GM08714 (cell line): ENCODE data around the gene S100A11.
"Not testable (repeated sequence)": the region's sequence is repeated elsewhere in the genome, so short reads cannot be mapped to it uniquely, and the experiment has no call there.

Source experiments
- H3K4me3 ChIP-seq: fragments of 200-500 bp; sonication (Bioruptor generic); 2 replicates; pipeline ENCODE4 v1.5.1; 2014; ENCODE audit warnings: mild to moderate bottlenecking, low read length, inconsistent platforms
- ZNF274 ChIP-seq: IDR thresholded peaks from 2 replicates; pipeline ENCODE4 v1.6.1; 2012; ENCODE audit warnings: mild to moderate bottlenecking, low read depth, low read length

The S100A11 gene

DNA sequence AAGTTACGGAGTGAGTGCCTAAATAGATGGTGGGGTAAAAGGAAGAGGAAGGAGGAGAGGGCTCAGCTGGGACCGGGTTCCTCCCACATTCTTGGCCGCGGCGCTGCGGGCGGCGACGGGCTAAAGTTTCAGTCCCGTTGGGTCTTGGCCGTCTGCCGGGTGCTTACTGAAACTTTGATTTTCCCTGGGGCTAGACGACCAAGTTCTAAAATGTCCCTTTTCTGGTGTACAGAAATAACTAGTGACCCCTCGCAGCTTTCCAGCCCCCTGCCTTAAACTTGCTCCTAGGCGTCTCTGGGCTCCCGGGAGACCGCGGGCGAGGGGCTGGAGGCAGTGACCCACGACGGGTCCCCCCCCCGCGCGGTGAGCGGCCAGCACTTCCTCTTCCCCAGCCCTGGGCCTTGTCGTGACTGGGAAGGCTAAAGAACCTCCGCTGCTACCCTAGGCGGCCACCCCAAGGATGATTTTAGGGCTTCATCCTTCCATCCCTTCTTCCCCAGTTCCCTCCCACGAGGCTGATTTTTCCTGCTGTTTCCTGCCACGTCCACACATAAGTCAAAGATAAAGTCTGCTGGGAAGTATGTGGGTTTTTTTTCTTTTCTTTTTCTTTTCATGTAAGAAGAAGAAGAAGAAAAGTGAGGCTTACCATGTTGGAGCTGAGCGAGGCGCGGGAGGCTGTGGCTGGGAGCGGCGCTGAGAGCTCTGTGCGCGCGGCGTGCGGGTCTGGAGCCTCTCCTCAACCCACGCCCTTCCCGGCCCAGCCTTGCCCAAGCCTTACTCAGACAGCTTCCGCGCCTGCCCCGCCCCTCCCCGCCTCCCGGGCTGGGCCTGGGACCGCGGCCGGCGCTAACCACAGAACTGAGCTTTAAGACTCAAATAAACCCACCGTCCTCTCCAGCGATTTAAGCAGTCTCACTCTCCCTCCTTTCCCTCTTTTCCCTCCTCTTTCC, at the start of gene S100A11:
TSS of gene S100A11 (minus strand) at position 738 of the 950 bp plus-strand sequence. CDS start at position 649, 89 bp downstream.
- TF ChIP-seq ZNF274 = no peak

DNA sequence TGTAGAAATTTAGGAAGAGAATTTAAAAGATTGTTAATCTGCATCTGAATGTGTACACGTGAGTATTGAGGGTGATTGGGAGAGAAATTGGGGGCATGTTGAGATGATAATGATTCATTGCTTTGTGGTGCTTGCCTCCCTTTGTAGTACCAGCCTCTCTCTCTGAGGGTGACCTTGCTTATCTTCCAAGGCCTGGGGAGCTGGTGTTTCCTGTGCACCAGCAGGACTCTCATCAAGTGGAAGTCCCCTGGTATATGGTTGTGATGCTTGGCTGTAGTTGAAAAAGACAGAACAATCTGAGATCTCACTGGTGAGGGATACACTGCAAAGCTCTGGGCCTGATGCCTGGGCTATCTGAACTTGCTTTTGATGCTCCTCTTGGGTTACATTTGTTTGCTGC, 48.0 kb upstream of the S100A11 start:
- H3K4me3 ChIP-seq = no peak overlapping the region

More for the DNA sequence above, at the start of gene S100A11:
- H3K4me3 ChIP-seq = peak within 1 kb of the TSS; percentile 74

DNA sequence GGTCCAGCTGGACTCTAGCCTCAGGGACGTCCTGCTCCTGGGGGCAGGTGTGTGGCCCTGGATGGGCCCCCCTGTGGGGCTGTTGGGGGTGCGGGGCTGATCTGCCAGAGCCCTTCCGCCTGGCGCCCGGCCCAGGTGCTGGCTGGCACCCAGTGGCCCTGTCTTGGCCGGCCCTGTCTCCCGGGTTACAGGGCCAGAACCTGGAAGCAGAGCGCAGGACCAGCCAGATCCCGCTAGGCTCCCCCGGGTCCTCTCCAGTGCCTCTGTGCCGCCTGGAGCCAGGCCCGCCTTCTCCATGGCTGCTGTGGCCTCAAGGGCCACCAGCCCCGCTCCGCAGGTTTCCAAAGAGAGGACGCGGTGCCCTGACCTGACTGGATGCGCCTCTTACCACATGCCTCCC, 44.2 kb upstream of the S100A11 start:
- H3K4me3 ChIP-seq = not testable (repeated sequence)

More for the DNA sequence above, 48.0 kb upstream of the S100A11 start:
- no peak for TF ChIP-seq ZNF274

DNA sequence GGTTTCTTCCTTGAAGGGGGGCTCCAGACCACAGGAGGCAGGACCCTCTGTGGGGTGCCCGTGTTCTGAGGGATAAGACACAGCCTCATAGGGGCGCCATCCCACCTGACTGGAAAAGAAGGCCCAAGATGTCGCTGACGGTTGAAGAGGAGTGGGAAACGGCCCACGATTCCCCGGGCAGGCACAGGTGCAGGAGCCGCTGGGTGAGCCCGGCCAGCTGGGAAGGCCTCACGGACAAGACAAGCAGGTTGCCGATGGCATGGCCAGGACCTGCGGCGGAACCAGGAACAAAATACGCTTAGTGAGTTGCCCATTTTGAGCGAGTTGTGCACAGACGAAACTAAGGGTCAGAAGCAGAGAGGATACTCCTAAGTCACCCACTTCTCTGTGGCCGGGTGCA, 43.7 kb upstream of the S100A11 start:
- H3K4me3 ChIP-seq = not testable (repeated sequence)

DNA sequence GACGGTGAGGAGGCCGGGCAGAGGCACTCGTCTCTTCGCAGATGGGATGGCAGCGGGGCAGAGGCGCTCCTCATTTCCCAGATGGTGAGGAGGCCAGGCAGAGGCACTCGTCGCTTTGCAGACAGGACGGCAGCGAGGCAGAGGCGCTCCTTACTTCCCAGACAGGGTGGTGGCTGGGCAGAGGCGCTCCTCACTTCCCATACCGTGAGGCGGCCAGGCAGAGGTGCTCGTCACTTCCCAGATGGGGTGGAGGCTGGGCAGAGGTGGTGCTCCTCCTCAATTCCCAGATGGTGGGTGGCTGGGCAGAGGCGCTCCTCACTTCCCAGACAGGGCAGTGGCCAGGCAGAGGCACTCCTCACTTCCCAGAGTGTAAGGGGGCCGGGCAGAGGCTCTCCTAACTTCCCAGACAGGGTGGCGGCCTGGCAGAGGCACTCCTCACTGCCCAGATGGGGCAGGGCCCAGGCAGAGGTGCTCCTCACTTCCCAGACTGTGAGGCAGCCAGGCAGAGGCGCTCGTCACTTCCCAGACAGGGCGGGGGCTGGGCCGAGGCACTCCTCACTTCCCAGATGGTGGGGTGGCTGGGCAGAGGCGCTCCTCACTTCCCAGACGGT, 42.1 kb upstream of the S100A11 start:
- no peak for TF ChIP-seq ZNF274
- no peak overlapping the region for H3K4me3 ChIP-seq

DNA sequence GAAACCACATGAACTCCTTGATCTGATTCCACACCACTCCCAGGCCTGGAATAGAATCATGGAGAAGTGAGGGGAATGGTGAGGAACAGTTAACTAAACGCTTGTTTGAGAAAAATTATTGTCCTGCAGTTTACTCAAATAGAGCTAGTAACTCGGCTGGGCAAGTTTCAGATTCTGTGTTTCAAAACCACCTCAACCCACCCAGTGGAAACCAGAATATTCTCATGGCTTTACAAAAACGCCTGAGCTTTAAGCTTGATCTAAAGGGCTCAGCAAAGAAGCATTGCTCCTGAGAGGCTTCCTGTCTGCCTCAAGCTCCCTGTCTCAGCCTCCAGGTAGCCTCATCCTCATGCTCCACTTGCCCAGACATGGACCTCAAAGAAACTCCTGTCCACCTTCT, 35.5 kb upstream of the S100A11 start:
- H3K4me3 ChIP-seq = no peak overlapping the region
- TF ChIP-seq ZNF274 = no peak

DNA sequence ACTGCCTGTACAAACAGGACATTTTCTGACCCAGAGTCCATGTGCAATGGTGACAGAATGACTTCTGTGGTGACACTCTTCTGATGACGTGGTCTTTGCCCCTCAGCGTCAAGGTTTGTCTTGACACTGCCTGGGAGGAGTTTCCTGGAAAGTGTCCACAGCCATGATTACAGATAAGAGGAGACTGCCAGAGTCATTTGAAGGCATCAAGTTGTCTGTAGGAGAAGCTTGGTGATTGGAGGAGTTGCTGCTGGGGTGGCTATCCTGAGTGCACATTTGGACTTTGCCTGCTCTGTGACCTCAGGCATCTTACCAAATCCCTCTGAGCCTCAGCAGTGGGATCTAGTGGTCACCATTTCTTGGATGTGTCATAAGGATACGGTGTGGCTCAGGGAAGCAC, 34.3 kb upstream of the S100A11 start:
- H3K4me3 ChIP-seq = no peak overlapping the region
- no peak for TF ChIP-seq ZNF274

DNA sequence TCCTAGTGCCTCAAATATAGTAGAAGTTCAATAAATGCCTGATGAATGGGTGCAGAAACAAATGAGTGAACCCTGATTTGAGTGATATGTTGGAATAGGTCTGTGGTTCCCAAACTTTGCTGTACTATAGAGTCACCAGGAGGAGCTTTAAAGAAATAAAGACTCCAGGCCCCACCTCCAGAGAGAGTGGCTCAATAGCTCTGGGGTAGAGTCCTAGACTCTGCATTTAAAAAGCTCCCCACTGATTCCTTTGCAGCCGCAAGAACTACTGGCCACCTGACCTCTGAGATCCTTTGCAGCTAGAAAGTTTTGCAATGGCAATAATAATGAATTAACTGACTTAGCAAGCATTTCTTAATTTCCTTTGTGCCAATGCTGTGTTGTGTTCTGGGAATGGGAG, 31.1 kb upstream of the S100A11 start:
- H3K4me3 ChIP-seq = no peak overlapping the region
- TF ChIP-seq ZNF274 = no peak

DNA sequence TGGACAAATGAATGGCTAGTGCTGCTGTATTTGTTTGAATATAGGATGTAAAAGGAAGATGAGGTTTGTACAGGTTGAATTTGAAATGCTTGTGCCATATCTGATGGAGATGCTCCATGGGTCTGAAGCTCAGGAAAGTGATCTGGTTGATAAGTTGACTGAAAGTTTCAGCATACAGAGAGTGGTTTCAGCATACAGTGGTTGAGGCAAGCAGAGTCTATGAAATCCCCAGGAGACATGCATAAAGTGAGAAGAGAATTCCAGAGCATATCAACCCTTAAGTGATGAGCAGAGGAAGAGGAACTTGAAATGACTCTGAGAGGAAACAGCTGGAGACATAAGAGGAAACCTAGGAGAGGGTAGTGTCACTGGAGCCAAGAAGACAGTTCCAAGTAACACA, 30.3 kb upstream of the S100A11 start:
- no peak overlapping the region for H3K4me3 ChIP-seq
- TF ChIP-seq ZNF274 = no peak

DNA sequence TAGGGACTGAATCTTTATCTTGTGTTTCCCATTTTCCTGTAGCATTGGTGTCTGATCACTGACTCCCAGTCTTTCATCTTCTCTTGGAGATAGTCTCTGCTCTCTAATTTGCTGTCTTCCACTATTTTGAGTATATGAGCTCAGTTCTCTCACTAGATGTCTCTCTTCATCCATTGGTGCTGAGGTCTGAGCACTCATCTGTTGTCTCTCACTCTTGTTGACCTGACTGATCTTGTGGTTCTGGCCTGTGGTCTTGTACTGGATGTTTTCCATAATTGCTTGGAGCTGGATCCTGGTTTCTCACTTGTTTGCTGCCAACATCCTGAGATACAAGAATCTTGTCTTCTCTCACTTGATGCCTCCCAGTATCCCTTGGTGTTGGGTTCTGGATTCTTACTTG, 25.1 kb upstream of the S100A11 start:
- TF ChIP-seq ZNF274 = no peak
- H3K4me3 ChIP-seq = no peak overlapping the region

DNA sequence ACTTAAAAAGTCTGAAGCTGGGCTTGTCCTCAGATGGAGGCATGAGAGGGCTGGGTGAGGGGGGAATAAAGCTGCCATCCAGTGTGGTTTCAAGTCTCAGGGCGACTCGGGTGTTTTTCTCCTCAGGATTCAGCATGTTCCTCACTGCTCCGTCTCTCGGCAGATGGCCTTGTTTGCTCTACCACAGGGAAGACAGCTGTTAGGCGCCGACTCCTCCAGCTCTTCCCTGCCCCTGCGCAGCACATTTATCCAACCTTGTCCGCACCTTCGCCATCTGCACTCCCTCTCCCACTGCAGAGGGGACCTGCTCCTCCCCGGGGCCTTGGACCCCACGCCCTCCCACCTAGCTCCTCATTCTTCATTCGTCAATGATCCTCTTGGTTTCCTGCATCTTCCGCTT, 16.6 kb upstream of the S100A11 start:
- H3K4me3 ChIP-seq = no peak overlapping the region
- no peak for TF ChIP-seq ZNF274

DNA sequence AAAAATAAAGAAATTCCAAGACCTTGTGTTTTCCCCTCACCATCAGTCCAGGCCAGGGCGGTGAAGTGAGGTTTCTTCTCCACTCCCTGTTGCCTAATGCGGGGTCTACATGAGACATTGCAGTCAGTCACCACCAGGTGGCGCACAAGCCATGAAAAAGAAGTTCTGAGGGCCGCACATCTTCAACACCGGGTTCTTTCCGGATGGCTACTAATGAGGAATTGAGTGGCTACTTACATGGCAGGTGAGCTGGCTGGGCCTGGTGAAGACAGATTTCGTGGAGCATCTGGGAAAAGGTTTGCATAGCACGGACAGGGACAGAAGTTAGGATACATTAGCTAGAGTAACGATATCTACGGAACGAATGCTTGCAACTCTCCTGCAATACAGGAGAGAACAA, 15.8 kb upstream of the S100A11 start:
- no peak for TF ChIP-seq ZNF274
- H3K4me3 ChIP-seq = no peak overlapping the region

DNA sequence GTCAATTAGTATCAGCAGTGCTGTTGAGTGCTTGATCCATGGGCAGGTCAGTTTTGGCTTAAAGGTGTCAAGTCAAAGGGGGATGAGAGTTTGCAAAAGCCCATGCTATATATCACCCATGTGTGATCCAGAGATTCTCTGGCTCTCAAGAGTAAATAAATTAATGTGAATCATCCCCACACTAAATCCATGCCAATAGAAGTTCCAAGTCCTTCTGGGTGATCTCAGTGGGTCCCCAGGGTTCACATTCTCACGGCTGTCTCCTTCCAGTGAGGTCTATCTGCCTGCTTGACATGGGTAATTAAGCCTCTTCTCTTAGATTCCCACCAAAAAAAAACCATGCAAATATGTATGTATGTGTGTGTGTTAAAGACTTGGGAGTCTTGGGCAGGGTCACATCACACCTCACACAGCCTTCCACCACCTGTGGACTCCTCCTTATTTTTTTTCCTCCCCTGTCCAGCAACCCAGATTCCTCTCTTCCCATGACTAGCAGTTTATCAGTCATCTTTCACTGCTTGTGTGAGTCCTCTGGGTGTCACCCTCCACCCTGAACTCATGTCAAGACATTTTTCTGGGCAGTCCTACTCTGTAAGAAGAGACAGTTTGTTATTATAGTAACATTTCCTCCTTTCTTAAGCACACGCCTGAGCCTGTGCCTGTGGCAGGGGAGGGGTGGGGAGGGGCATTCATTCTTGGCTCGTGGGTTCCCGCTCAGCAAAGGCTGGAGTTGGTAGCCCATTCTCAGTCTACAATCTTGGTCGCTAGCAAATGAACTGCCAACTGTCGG, 14.3 kb upstream of the S100A11 start:
- H3K4me3 ChIP-seq = no peak overlapping the region

DNA sequence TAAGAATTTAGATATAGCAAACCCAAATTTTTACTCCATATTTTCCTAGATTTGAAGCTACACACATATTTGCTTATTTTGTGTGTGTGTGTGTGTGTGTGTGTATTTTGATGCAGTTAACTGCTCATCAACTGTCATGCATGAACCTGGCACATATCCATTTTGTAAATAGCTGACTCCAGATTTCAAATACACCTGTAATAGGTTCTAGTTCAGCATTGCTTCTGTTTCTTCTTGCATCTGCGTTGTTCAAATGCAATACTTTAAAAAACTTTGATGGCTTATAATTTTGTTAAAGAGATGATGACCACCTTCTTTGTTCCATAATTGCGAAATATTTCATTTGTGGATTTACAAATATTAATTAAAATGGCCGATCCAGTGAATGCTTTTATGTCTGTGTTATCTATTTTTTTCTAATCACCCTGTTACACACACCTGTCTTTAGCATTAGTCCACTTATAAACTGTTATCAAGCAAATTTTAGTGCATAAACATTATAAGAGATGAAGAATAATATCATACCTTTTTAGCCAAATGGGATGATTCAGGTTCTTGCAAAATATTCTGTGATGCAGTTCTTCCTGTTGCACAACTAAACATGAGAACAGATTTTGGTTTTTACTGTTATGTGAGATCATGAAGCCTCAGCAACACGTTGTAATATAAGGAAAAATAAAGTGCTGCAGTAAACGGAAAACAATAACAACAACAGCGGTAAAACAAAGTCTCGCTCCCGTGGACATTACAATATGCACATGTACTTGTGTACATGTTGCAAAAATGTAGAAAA, 12.7 kb upstream of the S100A11 start:
- no peak overlapping the region for H3K4me3 ChIP-seq
- TF ChIP-seq ZNF274 = no peak

More for the DNA sequence above, 14.3 kb upstream of the S100A11 start:
- no peak for TF ChIP-seq ZNF274
